MM.1S (cell line): ENCODE data around the gene TMEM221.

Experiments
- CTCF ChIP-seq: fragments of 300-600 bp; sonication (generic); IDR thresholded peaks from 2 replicates; pipeline ENCODE4 v1.5.1; 2016; ENCODE audit warnings: antibody characterized with exemption, low read length, mixed read lengths
- EZH2phosphoT487 ChIP-seq: fragments of 300-600 bp; sonication (generic); IDR thresholded peaks from 2 replicates; pipeline ENCODE4 v1.6.1; 2018; ENCODE audit warnings: antibody characterized with exemption, low read length

DNA sequence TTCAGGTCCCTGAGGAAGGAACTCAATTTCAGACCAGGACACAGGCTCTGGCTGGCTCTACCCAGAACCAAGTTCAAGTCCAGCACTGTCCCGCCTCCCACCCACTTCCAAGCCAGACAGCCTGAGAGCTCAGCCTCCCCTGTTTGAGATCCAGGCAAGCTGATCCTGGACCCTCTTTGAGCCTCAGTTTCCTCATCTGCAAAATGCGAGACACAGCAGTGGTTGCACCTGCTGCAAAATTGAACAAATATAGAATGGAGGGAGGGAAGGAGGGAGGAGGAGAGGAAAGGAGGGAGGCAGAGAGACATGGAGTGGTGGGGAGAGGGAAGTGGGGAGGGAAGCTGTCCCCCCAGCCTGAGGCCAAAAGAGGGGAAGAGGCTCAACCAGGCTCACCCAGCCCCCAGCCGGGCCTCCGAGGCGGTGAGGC, 751 bp downstream of the TMEM221 start:
- TF ChIP-seq CTCF = no peak
- TF ChIP-seq EZH2phosphoT487 = no peak
